HG03039 (cell line): Measurements from ENCODE around the gene TLCD2.
"Not testable (repeated sequence)": the region's sequence is repeated elsewhere in the genome, so short reads cannot be mapped to it uniquely, and the experiment has no call there.

ENCODE experiments used
- ATAC-seq: cut with Tn5 transposase; IDR thresholded peaks from one replicate; pipeline ENCODE4 v1.9.1; 2021; ENCODE audit warnings: mild to moderate bottlenecking, moderate library complexity; ENCODE audit not compliant: unreplicated experiment

Gene TLCD2

DNA sequence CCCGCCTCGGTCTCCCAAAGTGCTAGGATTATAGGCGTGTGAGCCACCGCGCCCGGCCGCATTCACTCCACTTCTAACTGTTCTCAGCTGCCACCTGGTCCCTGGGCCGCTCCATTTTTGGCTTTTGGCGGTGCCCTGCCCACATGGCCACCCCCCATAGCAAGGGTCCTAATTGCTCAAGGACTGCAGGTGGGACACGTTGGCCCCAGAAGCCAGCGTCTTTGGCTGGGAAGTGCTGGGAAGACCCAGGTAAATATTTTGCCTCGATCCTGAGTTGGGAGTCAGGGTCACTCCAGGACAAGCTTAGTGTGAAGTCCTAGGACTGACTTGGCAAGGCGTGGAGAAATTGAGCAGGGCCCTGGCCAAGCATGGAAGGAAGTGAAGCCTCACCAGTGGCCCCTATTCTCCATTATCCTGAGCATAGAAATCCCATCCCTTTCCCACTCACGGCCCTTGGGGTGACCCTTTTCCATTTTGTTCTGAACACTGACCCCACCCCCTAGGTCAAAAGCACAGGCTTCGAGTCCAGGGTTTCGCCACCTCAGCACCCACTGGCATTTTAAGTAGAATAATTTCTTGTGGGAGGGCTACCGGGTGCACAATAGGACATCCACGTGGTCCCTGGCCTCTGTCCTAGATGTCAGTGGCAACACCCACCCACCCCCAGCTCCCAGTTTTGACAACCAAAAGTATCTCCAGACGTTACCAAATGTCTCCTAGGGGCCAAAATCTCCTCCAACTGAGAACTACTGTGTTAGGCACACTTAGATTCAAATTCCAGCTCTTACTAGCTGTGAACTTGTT is 8.4 kb upstream of the TLCD2 start:
- ATAC-seq = no peak

DNA sequence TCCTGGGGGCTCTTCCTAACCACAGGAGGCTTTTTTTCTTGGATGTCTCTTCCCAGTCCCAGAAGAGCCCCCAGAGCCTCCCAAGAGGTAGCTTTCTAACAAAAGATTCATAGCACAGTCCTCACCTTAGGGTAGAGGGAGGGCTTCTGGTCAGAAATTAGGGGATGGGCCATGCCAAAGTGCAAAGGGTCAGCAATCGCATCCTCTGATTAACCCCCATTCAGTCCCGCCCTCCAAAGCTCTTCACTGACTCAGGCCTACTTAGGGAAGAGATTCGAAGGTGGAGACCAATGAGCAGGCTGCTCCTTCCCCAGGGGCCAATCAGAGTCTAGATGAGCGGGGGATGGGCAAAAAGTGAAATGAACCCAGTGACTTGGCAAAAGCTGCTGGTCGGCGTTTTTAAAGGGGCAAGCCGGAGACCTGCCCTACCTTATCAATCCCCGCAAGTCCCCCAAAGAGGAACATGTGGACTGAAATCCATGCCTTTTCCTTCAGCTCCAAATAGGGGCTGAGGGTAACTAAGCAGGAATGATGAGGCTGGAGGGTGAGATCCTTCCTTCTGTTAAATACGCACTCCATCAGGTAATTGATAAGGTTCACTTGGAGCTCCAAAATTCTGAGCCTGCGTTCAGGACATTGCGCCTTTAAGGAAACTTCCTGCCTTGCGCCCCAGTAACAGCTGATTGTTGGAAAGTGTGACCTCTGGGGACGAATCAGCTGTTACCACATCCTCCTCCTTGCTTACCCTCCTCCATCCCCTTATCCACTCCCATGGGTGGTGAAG is 6.9 kb upstream of the TLCD2 start:
- ATAC-seq = peak; percentile 33

DNA sequence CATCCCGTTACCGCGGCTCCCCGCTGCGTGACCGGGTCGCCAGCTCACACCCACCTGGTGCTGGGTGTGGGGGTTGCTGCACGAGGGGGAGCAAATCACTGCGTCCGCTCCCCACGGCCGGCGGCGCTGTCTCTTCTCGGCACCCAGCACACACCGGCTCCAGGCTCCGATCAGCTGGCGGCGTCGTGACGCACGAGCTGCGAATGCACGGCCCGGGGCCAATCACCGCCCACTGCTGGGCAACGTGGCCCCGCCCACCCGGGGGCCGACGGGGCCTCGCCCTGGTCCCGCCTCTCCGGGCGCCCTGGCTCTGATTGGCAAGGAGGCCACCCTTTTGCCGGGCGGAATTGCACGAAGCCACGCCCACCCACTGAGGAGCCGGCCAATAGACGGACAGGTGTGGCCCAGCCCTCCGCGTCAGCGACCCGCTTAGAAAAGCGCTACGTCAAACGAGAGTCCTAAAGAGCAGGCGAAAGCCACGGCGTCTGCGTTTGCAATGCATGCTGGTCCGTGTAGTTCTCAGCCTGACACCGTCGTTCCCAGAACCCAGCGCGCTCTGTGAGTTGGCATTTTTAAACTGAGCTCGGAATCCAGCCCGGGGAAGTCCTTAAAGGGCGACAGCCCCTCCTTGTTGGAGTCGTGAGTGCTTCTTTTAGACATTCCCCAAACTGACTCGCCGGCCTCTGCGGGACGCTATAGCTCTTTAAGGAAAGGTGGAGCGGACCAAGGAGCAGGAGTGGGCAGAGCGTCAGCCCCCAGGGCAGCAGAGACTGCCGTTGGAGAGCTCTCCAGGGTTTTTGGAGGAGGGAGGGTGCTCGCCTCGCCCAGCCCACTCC is 6.1 kb upstream of the TLCD2 start:
- ATAC-seq = peak; percentile 77

DNA sequence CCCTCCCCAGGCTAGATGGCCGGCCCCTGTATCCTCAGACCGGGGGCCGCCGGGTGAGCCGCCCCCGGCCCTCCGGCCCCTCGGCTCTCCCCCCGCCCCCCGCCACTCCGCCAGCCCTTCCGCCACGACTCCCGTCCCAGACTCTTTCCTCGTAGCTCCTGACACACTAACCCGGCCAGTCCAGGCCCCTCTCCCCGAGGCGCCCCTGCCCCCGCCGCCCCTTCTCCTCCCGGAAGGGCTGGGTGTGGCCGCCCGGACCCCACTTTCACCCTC is 5.6 kb upstream of the TLCD2 start:
- no peak for ATAC-seq

DNA sequence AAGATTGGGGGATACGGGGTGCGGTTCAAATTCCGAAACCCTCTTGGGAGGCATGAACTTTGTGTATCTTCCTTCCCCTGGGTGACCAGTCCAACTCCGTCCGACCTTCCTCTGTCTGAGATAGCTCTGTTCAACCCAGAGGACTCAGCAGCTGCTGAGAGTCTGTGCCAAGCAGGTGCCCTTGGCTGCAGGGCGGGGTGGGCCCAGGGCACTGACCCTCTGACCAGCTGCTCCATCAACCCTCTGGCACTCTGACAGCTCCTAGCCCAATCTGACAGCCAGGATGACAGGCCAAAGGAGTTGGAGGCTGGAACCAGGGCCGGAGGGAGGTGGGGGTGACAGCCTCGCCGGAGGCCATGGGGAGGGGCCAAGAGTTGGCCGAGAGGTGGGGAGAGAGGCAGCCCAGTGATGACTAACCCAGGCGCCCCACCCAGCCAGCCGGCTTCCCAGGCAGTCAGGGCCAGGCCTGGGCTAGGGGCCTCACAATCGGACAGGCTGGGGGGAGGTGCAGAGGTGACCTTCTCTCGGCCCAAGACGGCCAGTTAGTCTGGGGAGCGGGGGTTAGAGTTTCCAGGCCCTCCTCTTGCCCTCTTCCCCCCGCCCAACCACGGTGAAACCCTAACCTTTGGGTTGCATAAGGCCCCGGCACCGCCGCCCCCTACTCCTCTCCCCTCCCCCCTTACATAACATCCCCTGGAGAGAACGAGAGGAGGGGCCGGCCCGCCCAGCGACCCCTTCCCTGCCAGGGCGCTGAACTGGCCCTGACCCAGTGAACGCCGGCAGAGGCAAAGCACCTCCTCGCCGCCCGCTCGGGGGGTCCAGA is 5.0 kb upstream of the TLCD2 start:
- no peak for ATAC-seq

DNA sequence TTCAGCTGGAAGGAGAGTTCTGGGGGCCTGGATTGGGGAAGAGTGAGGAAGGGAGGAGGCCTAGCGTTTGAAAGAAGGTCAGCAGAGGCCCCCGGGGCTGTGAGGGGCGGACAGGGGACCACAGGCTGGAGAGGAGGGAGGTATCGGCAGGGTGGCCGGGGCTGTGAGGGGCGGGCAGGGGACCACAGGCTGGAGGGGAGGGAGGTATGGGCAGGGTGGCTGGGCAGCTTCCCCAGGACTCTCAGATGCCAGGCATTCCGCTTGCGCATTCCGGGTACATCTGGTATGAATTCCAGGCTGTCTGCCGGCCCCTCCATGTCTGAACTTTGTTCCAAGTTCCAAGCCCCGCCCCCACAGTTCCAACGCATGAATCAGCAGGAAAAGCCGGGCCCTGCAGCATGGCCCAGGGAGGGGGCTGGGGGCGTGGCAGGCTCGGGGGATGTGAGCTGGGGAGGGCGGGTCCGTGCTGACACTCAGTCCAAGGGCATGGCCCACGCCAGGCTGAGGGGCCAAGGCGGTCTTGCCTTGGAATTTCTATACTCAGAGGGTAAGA is 4.3 kb upstream of the TLCD2 start:
- no peak for ATAC-seq

DNA sequence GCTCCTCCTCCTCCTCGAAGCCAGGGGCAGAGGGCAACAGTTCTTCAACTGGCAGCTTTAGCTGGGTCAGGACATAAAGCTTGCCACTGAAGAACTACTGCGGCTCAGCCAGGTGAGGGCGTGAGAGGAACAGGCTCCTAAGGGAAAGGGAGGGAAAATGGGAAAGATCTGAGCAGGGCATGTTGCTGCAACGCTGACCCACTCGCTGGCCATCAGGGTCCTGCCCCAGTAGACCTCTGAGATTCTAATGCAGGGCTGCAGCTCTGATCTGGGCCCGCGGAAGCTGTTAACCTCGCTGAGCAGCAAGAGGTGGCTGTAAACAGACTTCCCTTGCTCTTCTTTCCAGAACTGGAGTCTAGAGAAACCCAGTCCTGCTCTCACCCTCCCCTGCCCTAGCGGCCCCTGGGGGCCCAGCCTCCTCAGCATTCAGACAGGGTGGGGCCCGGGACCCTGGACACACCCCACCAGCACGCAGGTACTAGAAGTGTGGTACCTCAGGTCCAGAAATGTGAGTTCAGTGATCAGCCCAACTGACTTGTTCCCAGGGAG is 3.8 kb upstream of the TLCD2 start:
- ATAC-seq = no peak

DNA sequence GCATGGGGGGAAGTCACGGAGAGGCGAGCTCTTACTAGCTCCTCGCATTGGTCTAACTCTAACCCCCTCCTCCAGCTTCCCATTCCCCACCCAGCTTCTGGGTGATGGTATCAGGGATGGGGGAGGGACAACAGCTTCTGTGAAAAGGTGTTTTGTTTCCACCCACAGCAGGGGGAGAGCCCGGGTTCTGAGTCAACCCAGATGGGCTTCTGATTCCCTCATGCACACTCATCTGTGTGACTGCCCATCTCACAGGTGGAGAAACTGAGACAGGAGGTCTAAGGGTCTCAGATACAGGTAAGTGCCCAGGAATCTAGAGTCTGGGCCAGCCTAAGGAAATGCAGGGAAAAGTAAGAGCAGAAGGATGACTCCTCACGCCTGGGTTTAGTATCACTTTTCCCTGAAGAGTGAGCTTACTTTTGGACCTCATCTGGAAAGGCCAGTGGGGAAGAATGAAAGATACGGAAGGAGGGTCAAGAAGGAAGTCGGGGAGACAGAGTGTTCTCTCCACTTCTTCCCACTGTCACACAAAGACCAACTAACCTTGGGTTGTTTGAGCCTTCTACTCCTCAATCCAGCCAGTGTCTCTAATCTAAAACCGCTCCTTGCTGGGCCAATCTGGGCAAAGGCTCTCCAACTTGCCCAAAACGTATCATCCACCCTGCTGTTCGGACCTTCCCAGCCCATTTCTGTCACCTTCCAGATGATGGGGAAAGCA is 3.1 kb upstream of the TLCD2 start:
- ATAC-seq = no peak

DNA sequence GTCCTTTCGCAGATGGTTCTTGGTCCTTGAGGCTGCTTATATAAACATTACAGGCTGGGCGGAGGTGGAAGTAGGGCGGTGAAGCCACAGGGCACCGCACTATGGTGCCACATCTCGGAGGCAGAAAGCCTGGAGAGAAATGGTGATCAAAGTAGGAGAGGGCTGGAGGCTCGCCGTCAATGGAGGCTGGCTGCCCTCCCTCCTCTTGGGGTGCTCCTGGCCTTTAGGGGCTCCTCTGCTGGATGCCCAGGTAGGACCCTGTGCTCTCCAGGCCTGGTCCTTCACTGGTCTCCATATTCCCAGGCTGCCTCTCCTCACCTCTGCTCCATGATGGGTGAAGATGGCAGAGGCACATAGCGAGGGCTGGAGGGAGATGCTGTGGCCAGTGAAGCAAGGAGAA is 2.1 kb upstream of the TLCD2 start:
- no peak for ATAC-seq

DNA sequence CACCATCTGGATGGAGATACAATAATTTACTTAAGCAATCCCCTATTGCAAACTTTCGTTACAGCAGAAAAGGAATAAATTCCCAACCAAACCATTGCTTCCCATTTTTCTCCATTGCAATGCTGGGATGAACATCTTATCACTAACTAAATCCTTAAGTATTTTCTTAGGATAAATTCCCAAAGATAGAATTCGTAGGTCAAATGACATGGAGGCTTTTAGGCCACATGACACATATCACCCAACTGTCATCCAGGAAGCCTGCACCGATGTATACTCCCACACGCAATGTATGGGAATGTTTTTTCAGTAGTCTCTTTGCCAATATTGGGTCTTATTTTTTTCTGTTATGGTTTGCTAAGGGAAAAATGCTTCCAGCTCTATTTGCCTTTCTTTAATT is 1.6 kb upstream of the TLCD2 start:
- ATAC-seq = no peak

DNA sequence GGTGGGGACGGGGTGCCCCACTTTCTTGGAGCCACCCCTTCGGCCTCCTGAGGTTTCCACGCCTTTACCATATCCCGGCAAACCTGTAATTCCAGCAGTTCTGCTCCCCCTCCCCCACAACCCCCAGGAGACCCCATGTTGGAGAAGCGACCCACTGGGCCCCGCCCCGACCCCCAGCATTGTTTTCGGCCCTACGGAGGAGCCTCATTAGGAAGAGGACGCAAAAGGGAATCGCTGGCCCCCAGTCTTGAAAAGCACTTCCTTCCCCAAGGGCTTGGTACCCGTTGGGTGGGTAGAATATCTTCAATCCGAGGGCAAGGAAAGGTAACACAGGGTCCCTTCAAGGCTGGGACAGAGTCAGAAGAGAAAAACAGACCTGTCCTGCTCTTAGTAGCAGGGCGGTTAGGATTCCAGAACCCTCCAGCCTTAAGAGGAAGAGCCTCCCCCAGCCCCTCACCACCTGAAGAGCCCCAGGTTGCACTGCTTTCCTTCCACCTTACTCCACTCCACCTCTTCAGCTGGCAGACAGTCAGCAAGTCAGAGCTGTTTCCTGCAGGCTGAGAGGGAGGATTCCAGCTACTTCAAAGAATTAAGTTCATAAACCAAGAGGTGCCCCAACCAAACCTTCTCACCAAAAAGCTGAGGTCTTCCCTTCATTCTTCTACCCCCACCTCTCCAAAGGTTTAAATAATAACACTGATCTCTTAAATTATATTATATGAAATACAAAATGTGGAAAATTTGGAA is 803 bp upstream of the TLCD2 start:
- no peak for ATAC-seq

DNA sequence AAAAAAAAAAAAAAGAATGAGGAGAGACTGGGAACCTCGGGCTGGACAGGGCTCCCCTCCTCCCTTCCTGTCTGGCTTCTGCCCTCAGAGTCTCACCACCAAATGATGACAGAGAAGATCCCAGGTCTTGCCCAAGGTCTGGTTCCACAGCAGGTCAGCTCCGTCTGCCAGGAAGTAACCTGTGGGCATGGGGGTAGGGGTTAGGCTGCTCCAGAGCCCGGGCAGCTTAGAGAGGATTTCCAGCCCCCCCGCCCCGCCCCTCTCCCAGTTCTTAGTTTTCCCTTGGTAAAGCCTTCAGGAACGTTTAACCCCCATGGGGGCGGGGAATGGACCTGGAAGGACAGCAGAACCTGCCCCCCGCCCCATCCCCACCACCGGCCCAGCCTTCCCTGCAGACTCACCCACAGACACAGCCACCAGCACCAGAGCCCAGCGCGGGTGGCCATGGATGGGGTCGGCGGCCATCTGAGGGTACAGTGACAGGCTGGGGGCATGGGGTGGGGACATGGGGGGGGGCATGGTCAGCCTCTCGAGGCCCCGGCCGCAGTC is 700 bp downstream of the TLCD2 start:
- no peak for ATAC-seq

DNA sequence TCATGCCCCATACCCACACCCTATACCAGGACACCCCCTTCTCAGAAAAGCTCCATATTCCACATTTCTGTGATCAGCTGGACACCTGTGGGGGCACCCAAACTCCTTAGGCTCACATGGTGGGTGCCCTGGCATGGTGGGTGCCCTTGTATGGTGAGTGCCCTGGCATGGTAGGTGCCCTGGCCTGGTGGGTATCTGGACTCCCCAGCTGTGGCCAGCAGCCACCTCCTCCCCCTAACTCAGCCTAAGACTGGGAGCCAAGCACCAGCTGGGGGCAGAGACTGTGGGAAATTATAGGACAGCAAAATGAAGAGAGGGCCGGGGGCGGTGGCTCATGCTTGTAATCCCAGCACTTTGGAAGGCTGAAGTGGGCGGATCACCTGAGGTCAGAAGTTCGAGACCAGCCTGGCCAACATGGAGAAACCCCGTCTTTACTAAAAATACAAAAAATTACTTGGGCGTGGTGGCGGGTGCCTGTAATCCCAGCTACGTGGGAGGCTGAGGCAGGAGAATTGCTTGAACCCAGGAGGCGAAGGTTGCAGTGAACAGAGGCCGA is 1.3 kb downstream of the TLCD2 start:
- ATAC-seq = not testable (repeated sequence)

DNA sequence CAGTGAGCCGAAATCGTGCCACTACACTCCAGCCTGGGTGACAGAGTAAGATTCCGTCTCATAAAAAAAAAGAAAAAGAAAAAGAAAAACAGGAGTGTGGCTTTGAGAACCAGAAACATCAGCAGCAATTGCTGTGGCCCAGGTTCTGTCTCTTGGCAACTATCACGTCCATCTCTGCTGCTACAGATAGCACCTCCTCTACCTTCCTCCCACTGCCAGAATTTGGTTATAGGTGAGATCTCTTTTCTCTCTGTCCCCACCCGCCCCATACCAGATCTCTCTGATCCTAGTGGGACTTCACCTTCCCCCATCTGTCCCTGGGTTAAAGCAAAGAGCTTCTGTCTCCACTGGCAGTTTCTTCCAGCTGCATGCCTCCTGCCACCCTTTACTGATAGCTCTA is 3.1 kb downstream of the TLCD2 start:
- ATAC-seq = no peak

DNA sequence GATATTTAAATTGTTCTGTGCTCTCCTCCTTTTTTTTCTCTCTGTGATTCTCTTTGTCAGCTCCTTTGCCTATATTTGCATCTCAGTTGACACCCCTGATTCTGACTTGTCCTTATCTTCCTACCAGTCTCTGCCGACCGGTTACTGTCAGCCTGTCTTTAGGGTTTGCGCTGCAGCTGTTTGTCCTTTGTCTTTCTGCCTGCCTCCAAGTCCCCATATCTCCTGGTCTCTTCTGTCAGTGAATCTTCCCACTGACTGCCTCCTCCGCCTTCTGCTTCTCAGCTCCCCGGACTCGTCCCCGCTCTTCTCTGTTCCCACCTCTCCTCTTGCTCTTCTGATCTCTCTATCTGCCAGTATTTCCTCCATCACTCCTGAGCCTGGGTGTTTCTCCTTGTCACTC is 5.2 kb downstream of the TLCD2 start:
- no peak for ATAC-seq

DNA sequence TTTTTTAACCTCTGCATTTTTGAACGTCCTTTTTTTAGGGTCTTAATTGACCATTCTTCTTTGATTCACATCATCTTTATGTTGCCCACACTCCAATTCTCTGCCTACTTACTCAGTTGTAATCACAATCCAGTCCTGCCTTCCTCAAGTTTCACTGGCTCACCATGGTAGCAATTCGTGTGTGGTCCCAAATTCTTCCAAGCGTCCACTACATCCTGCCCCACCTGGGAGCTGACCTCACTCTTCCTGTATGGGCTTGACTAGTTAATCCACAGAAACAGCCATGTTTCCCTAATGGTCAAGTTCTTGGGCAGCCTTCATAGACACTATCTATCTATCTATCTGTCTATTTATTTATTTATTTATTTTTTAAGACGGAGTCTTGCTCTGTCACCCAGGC is 7.1 kb downstream of the TLCD2 start:
- ATAC-seq = no peak

DNA sequence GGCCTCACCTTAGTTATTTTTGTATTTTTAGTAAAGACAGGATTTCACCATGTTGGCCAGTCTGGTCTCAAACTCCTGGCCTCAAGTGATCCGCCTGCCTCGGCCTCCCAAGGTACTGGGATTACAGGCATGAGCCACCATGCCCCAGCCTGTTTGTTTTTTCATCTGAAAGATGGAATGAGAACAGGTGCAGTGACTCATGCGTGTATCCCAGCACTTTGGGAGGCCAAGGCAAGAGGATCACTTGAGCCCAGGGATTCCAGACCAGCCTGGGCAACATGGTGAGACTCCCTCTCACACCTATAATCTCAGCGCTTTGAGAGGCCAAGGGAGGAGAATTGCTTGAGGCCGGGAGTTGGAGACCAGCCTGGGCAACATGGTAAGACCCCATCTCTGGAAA is 10.3 kb downstream of the TLCD2 start:
- not testable (repeated sequence) for ATAC-seq

DNA sequence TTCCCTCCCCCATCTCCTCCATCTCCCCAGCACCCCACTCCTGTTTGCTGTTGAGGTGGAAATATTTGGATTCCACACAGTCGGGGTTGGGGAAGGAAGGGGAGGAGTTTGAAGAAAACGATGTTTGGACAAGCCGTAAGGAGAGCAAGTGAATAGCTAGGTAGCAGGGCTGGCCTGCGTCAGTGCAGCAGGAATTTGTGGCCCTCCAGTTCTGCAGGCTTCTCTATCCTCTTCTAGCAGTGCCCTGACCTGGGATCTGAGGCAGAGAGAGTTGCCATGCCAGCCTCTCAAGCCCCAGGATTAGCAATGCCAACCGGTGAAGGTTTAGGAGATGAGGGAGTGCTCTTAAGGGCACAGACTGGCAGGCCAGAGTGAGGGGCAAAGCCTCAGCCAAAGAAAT is 12.5 kb downstream of the TLCD2 start:
- no peak for ATAC-seq
